ENCODE data around the gene SIRT5.

DNA sequence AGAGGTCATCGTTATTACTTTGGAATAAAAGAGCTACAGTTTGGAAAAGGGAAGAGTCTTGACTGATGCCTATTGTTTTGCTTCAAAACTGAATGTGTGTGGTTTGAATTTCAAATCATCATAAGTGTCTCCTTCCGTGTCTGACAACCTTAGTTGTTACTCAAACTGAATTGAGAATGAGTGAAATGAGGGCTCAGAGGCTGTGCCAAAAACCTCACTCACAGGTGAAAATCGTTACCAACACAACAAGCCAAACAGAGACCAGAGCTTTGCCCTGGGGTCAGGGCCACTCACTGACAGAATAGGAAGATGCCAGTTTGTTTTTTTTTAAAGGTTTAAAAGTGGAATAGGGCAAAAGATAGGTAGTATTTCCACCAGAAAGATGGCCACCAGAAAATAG lies 15.2 kb upstream of the SIRT5 start:
- TF ChIP-seq FOXP2 (optimal IDR thresholded peaks at IDR 0.05; ENCODE audit: borderline replicate concordance, extremely low read depth, extremely low read length, insufficient read depth) (no peak), TAF1 (IDR thresholded peaks at IDR 0.05; ENCODE audit: borderline replicate concordance, insufficient read depth, low read length) (no peak)
